Stimulated activated CD4-positive, alpha-beta T cell treated with anti-CD3 and anti-CD28 coated beads, Interleukin-2, amount 100 ng/mL, for 4 hours (primary cell): Measurements from ENCODE around the gene ANKRD11.
"Not testable (repeated sequence)": the region's sequence is repeated elsewhere in the genome, so short reads cannot be mapped to it uniquely, and the experiment has no call there.

Experiments
- DNase-seq: peaks from one replicate; pipeline ENCODE4 v3.0.0-alpha.2; 2020; ENCODE audit warnings: low read depth

Gene ANKRD11

GRCh38 chr16:89264800-89265550, 225.4 kb downstream of the ANKRD11 start:
- DNase-seq, result no peak

DNA sequence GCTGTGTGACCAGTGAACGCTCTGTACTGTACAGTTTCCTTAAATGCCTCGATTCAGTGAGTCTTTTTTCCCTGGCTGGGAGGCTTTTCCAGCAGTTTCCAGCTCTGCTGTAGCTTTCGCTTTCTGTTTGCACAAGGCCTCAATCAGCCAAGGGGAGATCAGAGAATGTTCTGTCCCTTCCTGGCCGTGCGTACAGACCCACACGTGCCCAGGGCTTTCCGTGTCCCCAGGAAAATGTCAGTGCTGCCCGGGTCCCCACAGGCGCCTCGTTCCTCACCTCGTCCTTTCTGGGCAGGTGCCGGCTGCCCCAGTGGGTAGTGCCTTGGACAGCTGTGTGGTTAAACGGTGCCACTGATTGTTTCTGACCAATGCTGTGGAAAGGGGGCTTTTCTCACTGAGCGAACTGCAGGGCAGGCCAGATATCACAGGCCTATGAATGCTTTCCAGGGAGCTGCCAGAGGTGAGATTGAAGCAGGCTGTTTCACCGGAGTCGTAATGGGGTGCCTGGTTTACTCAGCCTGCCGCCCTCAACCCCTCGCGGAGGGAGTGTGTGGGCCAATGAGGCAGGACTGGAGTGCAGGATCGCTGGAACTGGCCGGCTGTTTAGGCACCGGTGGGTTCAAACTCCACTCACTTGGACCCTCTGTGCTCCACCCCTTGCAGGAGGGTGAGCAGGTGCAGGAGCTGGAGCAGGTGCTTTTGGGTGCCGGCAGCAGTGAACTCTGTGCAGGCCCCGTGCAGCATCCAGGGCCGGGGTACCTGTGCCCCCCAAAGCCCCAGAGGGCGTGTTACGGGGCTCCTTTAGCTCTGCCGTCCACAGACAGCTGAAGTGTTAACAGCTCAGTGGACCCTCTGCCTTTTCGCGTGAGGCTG, 228.4 kb downstream of the ANKRD11 start:
- no peak for DNase-seq

DNA sequence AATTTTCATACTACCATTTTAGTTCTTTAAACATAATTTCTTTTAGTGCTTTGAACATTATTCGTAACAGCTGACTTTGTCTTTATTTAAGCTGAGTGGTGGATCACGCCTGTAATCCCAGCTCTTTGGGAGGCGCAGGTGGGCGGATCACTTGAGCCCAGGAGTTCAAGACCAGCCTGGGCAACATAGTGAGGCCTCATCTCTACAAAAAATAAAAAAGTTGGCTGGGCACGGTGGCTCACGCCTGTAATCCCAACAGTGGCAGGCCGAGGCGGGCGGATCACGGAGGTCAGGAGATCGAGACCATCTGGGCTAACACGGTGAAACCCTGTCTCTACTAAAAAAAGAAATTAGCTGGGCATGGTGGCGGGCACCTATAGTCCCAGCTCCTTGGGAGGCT, 230.5 kb downstream of the ANKRD11 start:
- DNase-seq, result not testable (repeated sequence)

DNA sequence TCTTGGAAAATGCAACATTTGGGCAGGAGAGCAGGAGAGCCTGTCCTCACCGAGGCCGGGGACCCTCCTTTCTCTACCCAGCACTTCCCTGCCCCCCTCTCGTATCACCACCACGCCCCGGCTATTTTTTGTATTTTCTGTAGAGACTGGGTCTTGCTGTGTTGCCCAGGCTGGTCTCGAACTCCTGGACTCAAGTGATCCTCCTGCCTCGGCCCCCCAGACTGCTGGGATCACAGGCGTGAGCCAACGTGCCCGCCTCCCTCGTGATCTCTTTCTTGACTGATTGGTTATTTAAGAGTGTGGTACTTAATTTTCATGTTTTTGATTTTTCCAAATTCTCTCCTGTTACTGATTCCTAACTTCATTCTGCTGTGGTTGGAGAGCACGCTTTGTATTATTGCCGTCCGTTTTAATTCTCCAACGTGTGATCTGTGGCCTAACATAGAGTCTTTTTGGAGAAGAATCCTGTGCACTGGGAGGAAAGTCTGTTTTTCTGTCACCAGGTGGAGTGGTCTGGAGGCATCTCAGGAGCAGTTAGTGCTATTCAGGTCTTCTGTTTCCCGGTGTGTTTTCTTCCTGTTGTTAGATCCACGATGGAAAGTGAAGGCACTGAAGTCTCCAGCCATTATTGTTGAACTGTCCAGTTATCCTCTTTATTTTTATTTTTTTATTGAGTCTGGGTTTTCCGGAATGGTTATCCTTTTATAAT, 232.4 kb downstream of the ANKRD11 start:
- no peak for DNase-seq

- DNase-seq, result no peak
These were observed 233.1 kb downstream of the ANKRD11 start for GRCh38 chr16:89257281-89257731.

GRCh38 chr16:89256651-89257254, 233.6 kb downstream of the ANKRD11 start:
- peak; percentile 90 for DNase-seq

DNA sequence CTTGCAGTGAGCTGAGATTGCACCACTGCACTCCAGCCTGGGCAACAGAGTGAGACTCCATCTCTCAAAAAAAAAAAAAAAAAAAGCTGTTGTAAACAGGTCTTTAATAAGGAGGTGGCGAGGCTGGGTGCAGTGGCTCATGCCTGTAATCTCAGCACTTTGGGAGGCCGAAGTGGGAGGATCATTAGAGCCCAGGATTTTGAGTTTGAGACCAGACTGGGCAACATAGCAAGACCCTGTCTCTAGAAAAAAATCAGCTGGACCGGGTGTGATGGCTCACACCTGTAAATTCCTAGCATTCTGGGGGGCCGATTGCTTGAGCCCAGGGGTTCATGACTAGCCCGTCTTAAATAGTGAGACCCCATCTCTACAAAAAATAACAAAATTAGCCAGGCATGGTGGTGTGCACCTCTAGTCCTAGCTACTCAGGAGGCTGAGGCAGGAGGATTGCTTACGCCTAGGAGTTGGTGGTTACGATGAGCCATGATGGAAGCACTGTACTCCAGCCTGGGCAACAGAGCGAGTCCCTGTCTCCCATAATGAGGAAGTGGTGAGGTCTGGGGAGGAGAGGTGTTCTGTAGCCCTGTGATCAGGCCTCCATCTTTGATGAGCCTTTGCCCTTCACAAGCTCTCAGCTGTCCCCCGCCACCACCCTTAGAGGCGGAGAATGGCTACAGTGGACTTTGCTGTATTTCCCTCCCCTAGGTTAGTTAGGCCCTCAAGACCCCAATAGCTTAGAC, 236.6 kb downstream of the ANKRD11 start:
- DNase-seq, result no peak

DNA sequence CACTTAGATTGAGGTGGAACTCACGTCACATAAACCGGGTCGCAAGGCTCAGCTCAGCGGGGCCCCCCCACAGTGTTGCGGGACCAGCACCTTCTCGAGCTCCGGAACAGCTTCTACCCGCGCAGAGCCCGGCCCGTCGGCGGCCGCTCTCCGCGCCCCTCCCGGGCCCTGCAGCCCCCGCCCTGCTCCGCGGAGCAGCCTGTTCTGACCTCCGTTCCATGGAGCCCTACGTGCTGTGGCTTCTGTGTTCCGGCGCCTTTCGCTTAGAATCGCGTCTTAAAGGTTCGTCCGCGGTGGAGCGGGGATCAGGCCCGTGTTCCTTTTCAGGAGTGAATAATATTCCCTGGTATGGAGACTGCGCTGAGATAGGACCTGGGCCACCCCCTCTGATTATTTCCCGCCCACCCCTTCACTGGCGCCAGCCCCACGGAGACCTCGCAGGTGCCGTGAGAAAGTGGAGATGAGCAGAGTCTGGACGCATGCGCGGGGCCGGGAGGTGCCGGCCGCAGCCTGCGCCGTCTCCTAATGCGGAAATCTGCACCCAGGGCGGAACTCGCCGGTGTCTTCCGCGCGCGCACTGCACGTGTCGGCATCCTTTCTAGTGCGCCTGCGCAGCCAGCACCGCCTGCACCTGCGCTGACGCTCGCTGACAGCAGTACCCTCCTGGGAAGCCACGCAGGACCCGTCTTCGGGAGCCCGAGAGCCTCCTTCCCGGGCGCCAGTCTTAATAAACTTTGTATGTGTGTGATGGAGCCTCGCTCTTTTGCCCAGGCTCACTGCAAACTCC, 242.0 kb downstream of the ANKRD11 start:
- no peak for DNase-seq

GRCh38 chr16:89247734-89248075, 242.7 kb downstream of the ANKRD11 start:
- DNase-seq, result not testable (repeated sequence)

GRCh38 chr16:89246903-89247733, 243.2 kb downstream of the ANKRD11 start:
- peak; percentile 94 for DNase-seq

DNA sequence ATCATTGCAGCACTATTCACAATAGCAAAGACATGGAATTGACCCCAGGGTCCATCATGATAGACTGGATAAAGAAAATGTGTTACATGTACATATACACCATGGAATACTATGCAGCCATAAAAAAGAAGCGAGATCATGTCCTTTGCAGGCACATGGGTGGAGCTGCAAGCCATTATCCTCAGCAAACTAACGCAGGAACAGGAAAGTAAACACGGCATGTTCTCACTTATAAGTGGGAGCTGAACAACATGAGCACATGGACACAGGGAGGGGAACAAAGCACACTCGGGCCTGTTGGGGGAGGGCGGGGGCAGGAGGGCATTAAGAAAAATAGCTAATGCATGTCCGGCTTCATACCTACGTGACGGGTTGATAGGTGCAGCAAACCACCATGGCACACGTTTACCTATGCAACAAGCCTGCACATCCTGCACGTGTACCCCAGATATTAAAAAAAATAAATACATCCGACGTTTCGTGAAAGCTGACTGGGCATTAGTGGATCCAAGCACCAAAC, 243.9 kb downstream of the ANKRD11 start:
- no peak for DNase-seq

GRCh38 chr16:89244754-89245153, 245.6 kb downstream of the ANKRD11 start:
- DNase-seq, result no peak

- DNase-seq, result not testable (repeated sequence)
These were observed 246.1 kb downstream of the ANKRD11 start for GRCh38 chr16:89244264-89244663.

- DNase-seq, result no peak
These were observed 246.7 kb downstream of the ANKRD11 start for GRCh38 chr16:89243664-89244063.

GRCh38 chr16:89242795-89243200, 247.6 kb downstream of the ANKRD11 start:
- DNase-seq, result no peak

GRCh38 chr16:89241187-89242007, 249.0 kb downstream of the ANKRD11 start:
- peak; percentile 63 for DNase-seq

DNA sequence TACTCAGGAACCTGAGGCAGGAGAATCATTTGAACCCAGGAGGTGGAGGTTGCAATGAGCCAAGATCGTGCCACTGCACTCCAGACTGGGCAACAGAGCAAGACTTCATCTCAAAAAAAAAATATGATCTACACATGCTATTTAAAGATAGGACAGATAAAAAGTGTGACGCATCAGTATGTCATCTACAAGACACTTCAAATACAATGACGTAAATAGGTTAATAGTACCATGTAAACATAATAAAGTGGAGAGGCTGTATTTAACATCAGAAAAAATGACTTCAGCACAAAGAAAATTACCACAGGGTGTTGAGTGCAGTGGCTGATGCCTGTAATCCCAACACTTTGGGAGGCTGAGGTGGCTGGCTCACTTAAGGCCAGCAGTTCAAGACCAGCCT, 252.6 kb downstream of the ANKRD11 start:
- DNase-seq, result no peak

GRCh38 chr16:89233678-89234490, 256.5 kb downstream of the ANKRD11 start:
- DNase-seq, result no peak
